Immature natural killer cell (primary cell): ENCODE measurements around the gene DOCK8. TPM values are rescaled to one million over a fixed set of nuclear protein-coding genes. Genes with fewer than 3 reads are reported as not detected.

Source experiments
- DNase-seq, 3 donors: peaks; one replicate each; pipeline ENCODE4 v3.0.0; 2022; ENCODE audit warnings: mixed read lengths in 1 of 3
- H3K27ac Mint-ChIP-seq, 6 donors: one replicate each; pipeline ENCODE4 v1.8.0; 2020; ENCODE audit warnings: mixed read lengths in 6 of 6, mild to moderate bottlenecking in 5 of 6, inconsistent platforms in 4 of 6, moderate library complexity in 3 of 6
- H3K27me3 Mint-ChIP-seq, 3 donors: one replicate each; pipeline ENCODE4 v1.8.0; 2020 to 2021; ENCODE audit warnings: low read depth in 3 of 3, mild to moderate bottlenecking in 3 of 3, mixed read lengths in 3 of 3, moderate library complexity in 3 of 3, inconsistent platforms in 1 of 3
- H3K36me3 Mint-ChIP-seq, 3 donors: one replicate each; pipeline ENCODE4 v1.8.0; 2020; ENCODE audit warnings: mixed read lengths in 3 of 3, inconsistent platforms in 2 of 3, mild to moderate bottlenecking in 2 of 3
- H3K4me1 Mint-ChIP-seq, 2 donors: one replicate each; pipeline ENCODE4 v1.8.0; 2020; ENCODE audit warnings: inconsistent platforms in 2 of 2, mild to moderate bottlenecking in 2 of 2, mixed read lengths in 2 of 2, moderate library complexity in 1 of 2
- H3K4me3 Mint-ChIP-seq, 5 donors: one replicate each; pipeline ENCODE4 v1.8.0; 2020; ENCODE audit warnings: mild to moderate bottlenecking in 5 of 5, mixed read lengths in 5 of 5, inconsistent platforms in 3 of 5, moderate library complexity in 3 of 5
- H3K9me3 Mint-ChIP-seq, 6 donors: one replicate each; pipeline ENCODE4 v1.8.0; 2020; ENCODE audit warnings: mild to moderate bottlenecking in 6 of 6, mixed read lengths in 6 of 6, inconsistent platforms in 4 of 6, moderate library complexity in 3 of 6
- polyA plus RNA-seq, 3 donors: library from polyadenylated mRNA; unstranded; fragments of 300-500 nt; fragmentation: Illumina TruSeq; gene quantifications; one replicate each; pipeline ENCODE4 v1.2.3, GENCODE V29; 2021

The DOCK8 gene
- polyA plus RNA-seq, 3 donors from 2014 or later: 15.3 to 81.9 (median 25.7) TPM

DNA sequence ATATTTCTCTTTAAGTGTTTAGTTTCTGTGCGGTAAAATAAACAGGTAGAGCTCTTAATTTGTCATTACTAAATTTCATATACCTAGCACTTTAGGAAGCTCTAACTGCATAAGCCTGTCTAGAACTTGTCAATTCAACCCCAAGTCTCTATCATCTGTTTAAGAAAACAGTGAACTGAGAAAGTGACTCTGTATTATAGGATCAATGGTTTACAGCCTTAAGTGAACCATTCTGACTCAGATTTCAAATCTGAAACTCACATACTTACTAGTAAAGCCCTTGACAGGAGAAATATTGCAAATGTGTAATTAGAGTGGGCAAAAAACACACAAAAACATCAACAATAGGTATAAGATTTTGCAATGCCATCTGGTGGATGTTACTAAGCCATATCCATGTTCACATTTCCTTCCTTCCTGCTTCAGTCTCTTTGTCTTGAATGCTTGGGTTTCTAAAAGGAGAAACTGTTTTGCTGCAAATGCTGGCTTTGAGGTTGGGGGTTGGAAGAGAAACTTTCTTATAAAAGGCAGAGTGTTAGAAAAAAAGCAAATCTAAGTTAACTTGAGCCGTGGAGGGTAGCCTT lies 101.8 kb downstream of the DOCK8 start:
- Mint-ChIP-seq H3K27me3 (no peaks in the 10 kb centered on the region), H3K4me1 (no peaks in the 10 kb centered on the region), H3K27ac (peak overlapping the region in 1 of 6 donors; percentile 41), H3K4me3 (no peak overlapping the region), H3K36me3 (peaks cover 10 to 52% (median 21%) of the 10 kb centered on the region in 3 donors), H3K9me3 (no peaks in the 10 kb centered on the region)
- no peak for DNase-seq

DNA sequence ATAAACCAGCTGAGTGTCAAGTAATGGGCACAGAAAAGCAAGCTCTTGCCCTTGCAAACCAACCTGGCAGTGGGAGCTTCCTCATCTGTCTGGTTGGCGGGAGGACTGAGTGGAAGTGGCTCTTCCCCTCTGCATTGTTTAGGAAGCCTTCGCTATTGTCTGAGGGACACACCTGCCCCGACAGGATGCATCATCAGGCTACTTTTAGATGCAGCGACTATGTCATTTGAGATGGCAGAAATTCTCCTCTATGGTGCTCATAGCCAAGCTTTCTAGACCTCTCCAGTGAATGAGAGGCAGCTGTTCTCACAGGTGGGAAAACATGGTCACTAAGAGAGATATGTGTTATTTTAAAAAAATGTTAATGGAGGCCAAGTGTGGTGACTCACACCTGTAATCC lies 104.0 kb downstream of the DOCK8 start:
- Mint-ChIP-seq H3K36me3 (peaks cover 10 to 44% (median 24%) of the 10 kb centered on the region in 3 donors), H3K9me3 (no peaks in the 10 kb centered on the region), H3K27ac (no peak overlapping the region), H3K4me3 (no peak overlapping the region), H3K27me3 (no peaks in the 10 kb centered on the region), H3K4me1 (no peaks in the 10 kb centered on the region)
- no peak for DNase-seq

DNA sequence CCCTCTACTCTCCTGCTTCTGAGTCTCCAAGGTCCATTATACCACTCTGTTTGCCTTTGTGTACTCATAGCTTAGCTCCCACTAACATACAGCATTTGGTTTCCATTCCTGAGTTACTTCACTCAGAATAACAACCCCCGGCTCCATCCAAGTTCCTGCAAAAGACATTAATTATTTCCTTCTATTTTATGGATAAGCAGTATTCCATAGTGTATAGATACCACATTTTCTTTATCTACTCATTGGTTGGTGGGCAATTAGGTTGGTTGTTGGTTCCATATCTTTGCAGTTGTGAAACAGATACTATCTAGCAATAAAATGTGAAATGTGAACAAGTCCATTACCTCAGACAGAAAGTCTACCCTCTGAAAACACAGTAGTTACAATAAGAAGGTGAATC lies 110.3 kb downstream of the DOCK8 start:
- Mint-ChIP-seq H3K27me3 (no peaks in the 10 kb centered on the region), H3K4me3 (no peak overlapping the region), H3K4me1 (peaks cover 0 to 1% of the 10 kb centered on the region in 2 donors), H3K27ac (peak overlapping the region in 3 of 6 donors; percentile 39 to 64 (median 48)), H3K9me3 (no peaks in the 10 kb centered on the region), H3K36me3 (peaks cover 6 to 31% (median 24%) of the 10 kb centered on the region in 3 donors)
- DNase-seq: no peak

- Mint-ChIP-seq H3K9me3 (no peaks in the 10 kb centered on the region), H3K36me3 (peaks cover 13 to 44% (median 24%) of the 10 kb centered on the region in 3 donors), H3K4me1 (peaks cover 1 to 12% of the 10 kb centered on the region in 2 donors), H3K27me3 (no peaks in the 10 kb centered on the region), H3K27ac (peak overlapping the region in 2 of 6 donors; percentile 45 to 54), H3K4me3 (no peak overlapping the region)
- no peak for DNase-seq
Measured at GRCh38 chr9:326667-327066, 112.0 kb downstream of the DOCK8 start.

- no peak for DNase-seq
- Mint-ChIP-seq H3K36me3 (peaks cover 16 to 52% (median 24%) of the 10 kb centered on the region in 3 donors), H3K4me1 (peaks cover 1 to 12% of the 10 kb centered on the region in 2 donors), H3K27ac (peak overlapping the region in 3 of 6 donors; percentile 10 to 59 (median 28)), H3K9me3 (no peaks in the 10 kb centered on the region), H3K4me3 (no peak overlapping the region), H3K27me3 (no peaks in the 10 kb centered on the region)
Measured at GRCh38 chr9:328453-328852, 113.8 kb downstream of the DOCK8 start.

DNA sequence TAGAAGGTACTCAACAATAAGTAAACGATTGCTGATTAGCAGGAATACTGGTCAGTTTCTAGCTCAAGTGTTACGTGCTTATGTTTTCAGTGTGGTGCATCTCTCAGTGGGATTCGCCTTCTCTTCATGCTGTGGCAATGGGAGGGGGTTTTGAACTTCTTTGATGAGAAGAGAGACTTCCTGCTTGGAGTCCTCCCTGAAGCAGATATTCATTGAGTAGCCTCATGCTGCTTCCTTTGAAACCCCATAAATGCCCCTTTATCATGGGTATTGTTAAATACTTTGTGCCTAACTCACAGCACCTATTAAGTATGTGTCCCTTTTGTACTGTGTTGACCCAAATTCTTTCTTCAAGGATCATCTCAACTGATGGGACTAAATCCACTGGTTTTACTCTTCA lies 116.5 kb downstream of the DOCK8 start:
- DNase-seq: no peak
- Mint-ChIP-seq H3K27me3 (peaks cover 0 to 1% (median 0%) of the 10 kb centered on the region in 3 donors), H3K4me3 (no peak overlapping the region), H3K27ac (peak overlapping the region in 1 of 6 donors; percentile 47), H3K4me1 (peaks cover 1 to 27% of the 10 kb centered on the region in 2 donors), H3K9me3 (no peaks in the 10 kb centered on the region), H3K36me3 (peaks cover 31 to 66% (median 38%) of the 10 kb centered on the region in 3 donors)

DNA sequence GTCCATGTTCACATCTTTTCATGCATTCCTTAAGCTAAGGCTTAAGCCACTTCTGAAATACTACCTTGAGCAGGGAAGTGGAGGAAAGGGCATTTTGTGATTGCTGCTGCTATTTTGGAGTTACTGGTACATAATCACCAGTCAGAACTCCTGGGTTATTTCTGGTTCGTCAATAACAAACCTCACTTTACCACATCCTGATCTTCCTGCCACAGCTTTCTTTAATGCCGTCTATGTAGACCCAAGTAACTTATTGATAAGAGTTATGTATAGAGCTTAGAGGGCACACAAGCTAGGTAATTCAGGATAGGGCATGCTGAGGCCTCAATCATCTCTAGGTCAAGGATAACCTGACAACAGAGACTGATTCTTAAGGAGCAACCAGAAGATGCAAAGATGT lies 120.7 kb downstream of the DOCK8 start:
- H3K4me1 Mint-ChIP-seq: peaks cover 0 to 26% of the 10 kb centered on the region in 2 donors
- H3K36me3 Mint-ChIP-seq: peaks cover 23 to 71% (median 32%) of the 10 kb centered on the region in 3 donors

DNA sequence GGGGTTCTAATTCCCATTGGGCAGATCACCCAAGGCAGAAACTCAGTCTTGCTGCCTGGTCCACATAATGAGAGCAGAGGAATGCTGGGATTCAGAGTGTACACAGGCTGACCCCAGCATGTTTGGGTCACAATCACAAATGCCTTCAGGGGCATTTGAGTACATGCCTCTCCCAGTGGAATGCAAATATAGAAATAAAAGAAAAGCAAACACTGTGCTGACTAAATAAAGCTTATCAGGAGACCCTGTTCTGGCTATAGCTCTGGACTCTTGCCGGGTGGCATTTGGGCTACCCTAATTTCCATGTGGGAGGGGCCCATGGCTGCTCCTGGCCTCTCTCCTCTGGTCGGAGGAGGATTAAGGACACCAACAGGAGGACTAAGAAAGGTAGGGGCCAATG lies 121.4 kb downstream of the DOCK8 start:
- peaks cover 18 to 68% (median 32%) of the 10 kb centered on the region in 3 donors for H3K36me3 Mint-ChIP-seq
- H3K27me3 Mint-ChIP-seq: peaks cover 0 to 1% (median 0%) of the 10 kb centered on the region in 3 donors
- no peak for DNase-seq
- no peak overlapping the region for H3K4me3 Mint-ChIP-seq
- H3K4me1 Mint-ChIP-seq: peaks cover 0 to 20% of the 10 kb centered on the region in 2 donors
- no peaks in the 10 kb centered on the region for H3K9me3 Mint-ChIP-seq
- H3K27ac Mint-ChIP-seq: peak overlapping the region in 5 of 6 donors; percentile 41 to 57 (median 48)

More for the DNA sequence above, 120.7 kb downstream of the DOCK8 start:
- Mint-ChIP-seq H3K27me3 (peaks cover 0 to 1% (median 0%) of the 10 kb centered on the region in 3 donors), H3K27ac (peak overlapping the region in 3 of 6 donors; percentile 13 to 54 (median 26)), H3K4me3 (no peak overlapping the region), H3K9me3 (no peaks in the 10 kb centered on the region)
- DNase-seq: no peak

DNA sequence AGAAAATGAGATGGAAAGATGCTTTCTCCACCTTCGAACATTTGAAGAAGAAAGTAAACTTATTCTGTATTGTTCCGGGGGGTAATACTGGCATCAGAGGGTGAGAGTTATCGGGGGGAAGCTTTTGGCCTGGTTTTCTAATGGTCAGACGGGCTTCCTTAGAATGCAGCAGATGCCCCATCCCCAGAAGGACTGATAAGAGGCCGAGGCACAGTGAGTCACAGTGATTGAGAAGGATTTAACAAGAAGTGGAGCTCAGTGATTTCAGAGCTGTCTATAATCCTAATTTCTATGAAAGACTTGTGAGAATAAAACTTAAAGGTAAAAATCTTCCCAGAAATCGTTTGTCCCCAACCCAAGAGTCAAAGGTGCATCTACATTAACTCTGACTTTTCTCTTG lies 123.9 kb downstream of the DOCK8 start:
- Mint-ChIP-seq H3K9me3 (no peaks in the 10 kb centered on the region), H3K27ac (peak overlapping the region in 3 of 6 donors; percentile 8 to 25 (median 24)), H3K27me3 (peaks cover 0 to 1% (median 0%) of the 10 kb centered on the region in 3 donors), H3K4me3 (no peak overlapping the region), H3K4me1 (peaks cover 0 to 15% of the 10 kb centered on the region in 2 donors), H3K36me3 (peaks cover 22 to 69% (median 39%) of the 10 kb centered on the region in 3 donors)
- no peak for DNase-seq

DNA sequence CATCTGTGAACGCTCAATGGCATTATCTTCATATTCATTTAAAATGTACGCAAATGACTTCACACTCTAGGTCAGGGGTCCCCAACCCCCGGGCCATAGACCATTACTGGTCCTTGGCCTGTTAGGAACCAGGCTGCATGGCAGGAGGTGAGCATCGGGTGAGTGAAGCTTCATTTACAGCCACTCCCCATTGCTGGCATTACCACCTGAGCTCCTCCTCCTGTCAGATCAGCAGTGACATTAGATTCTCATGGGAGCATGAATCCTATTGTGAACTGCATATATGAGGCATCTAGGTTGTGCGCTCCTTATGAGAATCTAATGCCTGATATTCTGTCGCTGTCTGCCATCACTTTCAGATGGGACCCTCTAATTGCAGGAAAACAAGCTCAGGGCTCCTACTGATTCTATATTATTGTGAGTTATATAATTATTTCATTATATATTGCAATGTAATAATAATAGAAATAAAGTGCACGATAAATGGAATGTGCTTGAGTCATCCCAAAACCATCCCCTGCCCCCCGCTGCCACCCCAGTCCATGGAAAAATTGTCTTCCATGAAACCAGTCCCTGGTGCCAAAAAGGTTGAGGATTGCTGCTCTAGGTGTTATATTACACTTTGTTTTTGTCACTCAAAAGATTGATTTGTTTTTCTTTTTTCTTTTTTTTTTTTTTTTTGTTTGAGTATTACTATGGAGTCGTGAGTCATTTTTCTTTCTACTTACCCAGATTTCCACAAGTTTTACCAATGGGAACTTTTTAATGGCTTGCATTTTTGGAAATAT lies 127.2 kb downstream of the DOCK8 start:
- Mint-ChIP-seq H3K27ac (no peak overlapping the region), H3K4me1 (no peaks in the 10 kb centered on the region), H3K4me3 (no peak overlapping the region), H3K27me3 (no peaks in the 10 kb centered on the region), H3K36me3 (peaks cover 7 to 63% (median 28%) of the 10 kb centered on the region in 3 donors), H3K9me3 (no peaks in the 10 kb centered on the region)
- DNase-seq: no peak

DNA sequence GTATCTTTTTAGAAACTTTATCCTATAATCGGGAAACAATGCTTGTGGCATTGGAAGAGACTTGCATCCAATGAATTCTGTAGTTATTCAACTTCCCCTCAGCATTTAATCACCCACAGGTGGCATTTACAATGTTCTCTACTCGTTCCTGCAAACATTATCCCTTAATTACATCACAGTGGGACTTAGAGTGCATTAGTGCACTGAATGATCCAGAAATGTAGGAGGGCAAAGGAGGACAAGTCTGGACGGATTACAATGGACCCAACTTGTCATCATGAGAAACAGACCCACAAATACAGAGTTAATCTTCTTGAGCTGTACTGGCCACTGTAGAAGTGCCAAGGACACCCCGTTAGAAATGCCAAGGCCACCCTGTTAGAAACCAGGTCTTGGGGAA lies 129.1 kb downstream of the DOCK8 start:
- Mint-ChIP-seq H3K4me1 (peaks cover 0 to 11% of the 10 kb centered on the region in 2 donors), H3K36me3 (peaks cover 9 to 59% (median 20%) of the 10 kb centered on the region in 3 donors), H3K27me3 (no peaks in the 10 kb centered on the region), H3K9me3 (no peaks in the 10 kb centered on the region), H3K4me3 (no peak overlapping the region), H3K27ac (no peak overlapping the region)
- no peak for DNase-seq

- Mint-ChIP-seq H3K36me3 (peaks cover 24 to 58% (median 24%) of the 10 kb centered on the region in 3 donors), H3K4me1 (peaks cover 11 to 33% of the 10 kb centered on the region in 2 donors), H3K27ac (no peak overlapping the region), H3K4me3 (no peak overlapping the region), H3K27me3 (no peaks in the 10 kb centered on the region), H3K9me3 (no peaks in the 10 kb centered on the region)
- DNase-seq: no peak
Measured at GRCh38 chr9:346111-346571, 131.5 kb downstream of the DOCK8 start.

DNA sequence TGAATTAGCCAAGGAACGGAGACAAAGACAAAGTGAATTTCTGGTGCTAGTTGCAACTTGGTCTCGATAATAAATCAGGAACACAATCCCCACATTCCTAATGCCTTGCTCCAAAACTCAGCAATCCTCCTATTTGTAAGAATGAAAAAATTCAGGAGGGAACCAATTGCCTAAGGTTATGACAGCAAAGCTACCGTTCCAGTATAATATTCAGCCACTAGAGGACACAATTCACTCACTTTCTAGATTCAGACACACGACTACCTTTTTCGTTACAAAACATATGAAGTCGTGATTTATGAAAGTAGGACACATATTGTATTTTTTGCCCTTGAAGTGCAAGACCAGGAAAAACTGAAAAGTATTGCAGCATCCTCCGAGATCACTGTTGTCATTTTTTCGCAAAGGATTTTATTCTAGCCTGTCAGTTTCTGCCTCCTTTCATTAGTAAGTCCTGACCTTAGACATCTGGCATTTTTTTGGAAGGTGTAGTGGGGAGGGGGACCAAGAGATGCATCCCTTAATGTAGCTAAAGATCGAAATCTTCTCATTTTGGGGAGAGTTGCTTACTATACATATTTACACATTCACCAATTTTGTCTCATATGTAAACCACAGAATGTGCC lies 133.1 kb downstream of the DOCK8 start:
- Mint-ChIP-seq H3K27ac (peak overlapping the region in 1 of 6 donors; percentile 28), H3K27me3 (no peaks in the 10 kb centered on the region), H3K9me3 (no peaks in the 10 kb centered on the region), H3K4me3 (no peak overlapping the region), H3K36me3 (peaks cover 17 to 53% (median 24%) of the 10 kb centered on the region in 3 donors), H3K4me1 (peaks cover 17 to 44% of the 10 kb centered on the region in 2 donors)
- DNase-seq: no peak
